ENCODE data around the gene ANKRD65. TPM values are rescaled to one million over a fixed set of nuclear protein-coding genes. Genes with fewer than 3 reads are reported as not detected.
"Not testable (repeated sequence)": the region's sequence is repeated elsewhere in the genome, so short reads cannot be mapped to it uniquely, and the experiment has no call there.

The ANKRD65 gene
- total and polyA plus RNA-seq, 3 experiments from 2014 or later: not detected

DNA sequence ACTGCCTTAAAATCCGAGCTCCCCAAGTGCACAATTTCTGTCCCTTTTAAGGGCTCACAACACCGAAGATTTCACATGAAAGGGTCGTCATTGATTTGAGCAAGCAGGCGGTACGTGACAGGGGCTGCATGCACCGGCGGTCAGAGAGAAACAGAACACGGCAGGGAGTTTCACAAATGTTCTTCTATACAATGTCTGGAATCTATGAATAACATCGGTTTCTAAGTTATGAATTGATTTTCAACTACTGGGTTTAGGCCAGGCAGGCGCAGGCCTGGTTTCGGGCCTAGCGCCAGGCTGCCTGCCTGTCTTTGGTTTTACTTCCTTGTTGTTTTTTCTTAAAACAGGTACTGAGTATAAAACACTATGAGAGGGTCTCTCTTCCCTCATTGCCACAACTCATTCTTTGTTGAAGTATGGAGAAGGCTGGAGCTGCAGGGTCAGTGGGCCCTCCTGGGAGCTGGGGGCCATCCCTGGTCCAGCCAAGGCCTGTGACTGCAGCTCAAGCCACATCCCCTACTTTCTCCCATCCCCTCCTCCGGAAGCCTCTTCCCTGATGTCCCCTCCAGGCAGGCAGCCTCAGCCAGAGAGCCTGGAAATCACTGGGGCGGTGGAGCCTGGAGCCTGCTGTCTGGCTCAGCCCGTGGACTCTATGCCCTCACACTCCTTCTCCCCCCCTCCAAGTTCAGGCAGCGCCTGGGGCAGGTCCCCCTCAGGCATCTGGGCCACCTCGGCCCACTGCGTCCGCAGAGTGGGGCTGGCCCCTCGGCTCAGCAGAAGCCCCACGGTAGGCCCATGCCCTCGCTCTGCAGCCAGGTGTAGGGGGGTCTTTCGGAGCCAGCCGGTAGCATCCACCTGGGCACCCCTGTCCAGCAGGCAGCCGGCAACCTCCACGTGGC is 2.4 kb downstream of the ANKRD65 start:
- H3K36me3 Mint-ChIP-seq: no peaks in the 10 kb centered on the region
- no peak overlapping the region for H3K4me3 Mint-ChIP-seq
- Histone ChIP-seq H3K36me3 (ENCODE audit: insufficient read depth, low read length) (no peaks in the 10 kb centered on the region), H3K27ac (ENCODE audit: low read depth, low read length) (no peak overlapping the region), H3K4me1 (ENCODE audit: insufficient read depth, low read length) (no peaks in the 10 kb centered on the region), H3K4me3 (ENCODE audit: low read length) (no peak overlapping the region), H3K9me3 (ENCODE audit: low read length) (no peaks in the 10 kb centered on the region), H3K27me3 (ENCODE audit: insufficient read depth, low read length, poor library complexity, severe bottlenecking) (no peaks in the 10 kb centered on the region)
- H3K4me1 Mint-ChIP-seq: peaks cover 0 to 6% (median 0%) of the 10 kb centered on the region in 3 donors
- ChIA-PET POLR2A (no interaction called here), CTCF (no interaction called here)
- DNase-seq: no peak
- peak overlapping the region in 1 of 8 donors; percentile 42 for H3K27ac Mint-ChIP-seq
- no peaks in the 10 kb centered on the region for H3K9me3 Mint-ChIP-seq
- H3K27me3 Mint-ChIP-seq: peaks cover 13% of the 10 kb centered on the region in 2 donors

- CTCF ChIA-PET; H3K36me3 Mint-ChIP-seq; H3K4me1 Mint-ChIP-seq; H3K4me3 ChIP-seq (ENCODE audit: low read length); H3K27me3 Mint-ChIP-seq; H3K9me3 Mint-ChIP-seq; H3K36me3 ChIP-seq (ENCODE audit: insufficient read depth, low read length); H3K27me3 ChIP-seq (ENCODE audit: insufficient read depth, low read length, poor library complexity, severe bottlenecking); DNase-seq; H3K4me1 ChIP-seq (ENCODE audit: insufficient read depth, low read length); H3K9me3 ChIP-seq (ENCODE audit: low read length); POLR2A ChIA-PET; H3K4me3 Mint-ChIP-seq; H3K27ac ChIP-seq (ENCODE audit: low read depth, low read length): not testable (repeated sequence)
- peak overlapping the region in 1 of 8 donors; percentile 36 for H3K27ac Mint-ChIP-seq
Observed at GRCh38 chr1:1417825-1418463, 3.1 kb downstream of the ANKRD65 start.

DNA sequence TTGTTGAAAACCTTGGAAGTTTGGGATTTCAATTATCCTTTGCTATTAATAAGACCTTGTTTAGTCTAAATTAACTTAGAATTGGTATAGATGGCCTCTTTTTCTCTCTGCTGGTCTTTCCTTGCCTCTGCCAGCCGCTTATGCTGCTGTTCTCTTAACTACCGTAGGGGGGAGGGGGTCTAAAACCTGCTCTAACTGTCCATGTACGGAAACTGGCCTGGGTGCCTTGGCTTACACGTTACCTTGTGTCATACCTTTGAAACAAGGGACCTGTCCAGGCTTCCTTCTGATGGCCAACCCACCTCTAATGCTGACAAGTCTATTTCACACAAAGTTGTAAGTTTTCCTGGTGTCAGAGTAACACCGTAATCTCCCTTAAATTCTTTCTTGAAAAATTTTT is 3.7 kb downstream of the ANKRD65 start:
- H3K4me1 Mint-ChIP-seq; H3K27ac ChIP-seq (ENCODE audit: low read depth, low read length); H3K36me3 Mint-ChIP-seq; H3K4me3 Mint-ChIP-seq; H3K27me3 Mint-ChIP-seq; H3K27me3 ChIP-seq (ENCODE audit: insufficient read depth, low read length, poor library complexity, severe bottlenecking); H3K4me1 ChIP-seq (ENCODE audit: insufficient read depth, low read length); DNase-seq; H3K4me3 ChIP-seq (ENCODE audit: low read length); POLR2A ChIA-PET; H3K27ac Mint-ChIP-seq; H3K9me3 ChIP-seq (ENCODE audit: low read length); CTCF ChIA-PET; H3K36me3 ChIP-seq (ENCODE audit: insufficient read depth, low read length); H3K9me3 Mint-ChIP-seq: not testable (repeated sequence)

DNA sequence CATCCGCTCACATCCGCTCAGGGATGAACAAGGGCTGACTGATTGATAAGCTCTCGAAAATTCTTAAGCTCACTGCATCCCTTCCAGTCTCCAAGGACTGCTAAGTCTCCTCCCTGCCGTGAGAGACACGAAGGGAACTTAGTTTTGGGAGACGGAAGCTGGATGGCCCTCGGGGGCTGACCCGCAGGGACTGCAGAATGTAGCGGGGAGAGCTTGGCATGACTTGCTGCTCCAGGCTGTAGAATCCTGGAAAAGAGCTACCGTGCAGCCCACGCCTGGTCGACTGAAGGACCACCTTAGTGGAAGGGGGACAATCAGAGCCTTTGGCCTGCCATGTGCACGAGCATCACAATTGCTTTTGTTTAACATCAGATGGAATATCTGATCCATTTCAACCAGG is 5.3 kb downstream of the ANKRD65 start:
- peaks cover 0 to 2% (median 0%) of the 10 kb centered on the region in 3 donors for H3K36me3 Mint-ChIP-seq
- no peak overlapping the region for H3K27ac ChIP-seq (ENCODE audit: low read depth, low read length)
- H3K4me1 ChIP-seq (ENCODE audit: insufficient read depth, low read length): no peaks in the 10 kb centered on the region
- H3K9me3 Mint-ChIP-seq: peaks cover 0 to 2% (median 0%) of the 10 kb centered on the region in 5 donors
- H3K27ac Mint-ChIP-seq: no peak overlapping the region
- ChIA-PET POLR2A (no interaction called here), CTCF (no interaction called here)
- H3K27me3 ChIP-seq (ENCODE audit: insufficient read depth, low read length, poor library complexity, severe bottlenecking): no peaks in the 10 kb centered on the region
- no peak overlapping the region for H3K4me3 Mint-ChIP-seq
- DNase-seq: no peak
- H3K36me3 ChIP-seq (ENCODE audit: insufficient read depth, low read length): no peaks in the 10 kb centered on the region
- no peak overlapping the region for H3K4me3 ChIP-seq (ENCODE audit: low read length)
- no peaks in the 10 kb centered on the region for H3K4me1 Mint-ChIP-seq
- no peaks in the 10 kb centered on the region for H3K9me3 ChIP-seq (ENCODE audit: low read length)
- peaks cover 0 to 3% of the 10 kb centered on the region in 2 donors for H3K27me3 Mint-ChIP-seq

- peak overlapping the region in 2 of 8 donors; percentile 14 to 17 for H3K27ac Mint-ChIP-seq
- H3K9me3 ChIP-seq (ENCODE audit: low read length); H3K27me3 ChIP-seq (ENCODE audit: insufficient read depth, low read length, poor library complexity, severe bottlenecking); POLR2A ChIA-PET; H3K27ac ChIP-seq (ENCODE audit: low read depth, low read length); H3K27me3 Mint-ChIP-seq; H3K36me3 ChIP-seq (ENCODE audit: insufficient read depth, low read length); H3K9me3 Mint-ChIP-seq; CTCF ChIA-PET; H3K4me3 ChIP-seq (ENCODE audit: low read length); DNase-seq: not testable (repeated sequence)
- peak overlapping the region in 1 of 7 donors; percentile 21 for H3K4me3 Mint-ChIP-seq
- H3K36me3 Mint-ChIP-seq: peaks cover 0 to 11% (median 2%) of the 10 kb centered on the region in 3 donors
- peaks cover 12 to 22% (median 16%) of the 10 kb centered on the region in 3 donors for H3K4me1 Mint-ChIP-seq
- peaks cover 17% of the 10 kb centered on the region for H3K4me1 ChIP-seq (ENCODE audit: insufficient read depth, low read length)
Observed at GRCh38 chr1:1412311-1412902, 8.7 kb downstream of the ANKRD65 start.

GRCh38 chr1:1411626-1412025 is 9.4 kb downstream of the ANKRD65 start:
- CTCF ChIA-PET: no interaction called here
- H3K4me1 Mint-ChIP-seq: peaks cover 15 to 27% (median 16%) of the 10 kb centered on the region in 3 donors
- POLR2A ChIA-PET: no interaction called here
- peaks cover 0 to 15% (median 2%) of the 10 kb centered on the region in 3 donors for H3K36me3 Mint-ChIP-seq
- Histone ChIP-seq H3K36me3 (ENCODE audit: insufficient read depth, low read length) (no peaks in the 10 kb centered on the region), H3K27ac (ENCODE audit: low read depth, low read length) (no peak overlapping the region), H3K4me1 (ENCODE audit: insufficient read depth, low read length) (peaks cover 17% of the 10 kb centered on the region), H3K9me3 (ENCODE audit: low read length) (no peaks in the 10 kb centered on the region), H3K4me3 (ENCODE audit: low read length) (no peak overlapping the region), H3K27me3 (ENCODE audit: insufficient read depth, low read length, poor library complexity, severe bottlenecking) (no peaks in the 10 kb centered on the region)
- H3K4me3 Mint-ChIP-seq: peak overlapping the region in 1 of 7 donors; percentile 13
- no peak for DNase-seq
- H3K27me3 Mint-ChIP-seq: no peaks in the 10 kb centered on the region
- peaks cover 0 to 2% (median 0%) of the 10 kb centered on the region in 5 donors for H3K9me3 Mint-ChIP-seq
- H3K27ac Mint-ChIP-seq: peak overlapping the region in 1 of 8 donors; percentile 35

DNA sequence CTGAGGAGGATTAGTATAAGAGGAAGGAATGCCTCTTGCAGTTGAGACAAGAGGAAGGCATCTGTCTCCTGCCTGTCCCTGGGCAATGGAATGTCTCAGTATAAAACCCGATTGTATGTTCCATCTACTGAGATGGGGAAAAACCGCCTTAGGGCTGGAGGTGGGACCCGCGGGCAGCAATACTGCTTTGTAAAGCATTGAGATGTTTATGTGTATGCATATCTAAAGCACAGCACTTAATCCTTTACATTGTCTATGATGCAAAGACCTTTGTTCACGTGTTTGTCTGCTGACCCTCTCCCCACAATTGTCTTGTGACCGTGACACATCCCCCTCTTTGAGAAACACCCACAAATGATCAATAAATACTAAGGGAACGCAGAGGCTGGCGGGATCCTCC is 10.8 kb downstream of the ANKRD65 start:
- H3K9me3 ChIP-seq (ENCODE audit: low read length); CTCF ChIA-PET; H3K9me3 Mint-ChIP-seq; H3K27me3 Mint-ChIP-seq; DNase-seq; POLR2A ChIA-PET; H3K27me3 ChIP-seq (ENCODE audit: insufficient read depth, low read length, poor library complexity, severe bottlenecking); H3K27ac ChIP-seq (ENCODE audit: low read depth, low read length); H3K4me3 ChIP-seq (ENCODE audit: low read length): not testable (repeated sequence)
- Mint-ChIP-seq H3K4me3 (peak overlapping the region in 3 of 7 donors; percentile 13 to 51 (median 33)), H3K36me3 (peaks cover 0 to 26% (median 3%) of the 10 kb centered on the region in 3 donors), H3K27ac (peak overlapping the region in 2 of 8 donors; percentile 33 to 58), H3K4me1 (peaks cover 22 to 41% (median 28%) of the 10 kb centered on the region in 3 donors)
- Histone ChIP-seq H3K36me3 (ENCODE audit: insufficient read depth, low read length) (peaks cover 11% of the 10 kb centered on the region), H3K4me1 (ENCODE audit: insufficient read depth, low read length) (peaks cover 30% of the 10 kb centered on the region)
